ENCODE data around the gene ABCB9. TPM values are rescaled to one million over a fixed set of nuclear protein-coding genes. Genes with fewer than 3 reads are reported as not detected.
"Not testable (repeated sequence)": the region's sequence is repeated elsewhere in the genome, so short reads cannot be mapped to it uniquely, and the experiment has no call there.

The ABCB9 gene
- 6.6 TPM for total RNA-seq
- 2.4 TPM for polyA plus RNA-seq

- Histone ChIP-seq H3K27ac (ENCODE audit: low read depth) (no peak within 1 kb of the TSS), H3K36me3 (ENCODE audit: insufficient read depth) (no peaks in the 10 kb centered on the region), H3K4me3 (ENCODE audit: low read depth, low read length) (peak within 1 kb of the TSS; percentile 32), H3K4me1 (ENCODE audit: insufficient read depth) (no peaks in the 10 kb centered on the region)
- peak; percentile 81 for DNase-seq (ENCODE audit: extremely low spot score)
- WGBS, result 3% methylated on average over 55 of the region's 55 CpGs
These were observed at the start of gene ABCB9 for GRCh38 chr12:122965851-122966742. Gene ABCB9 (minus strand): TSS chr12:122966463. CDS start chr12:122960235, 6,228 bp downstream.

DNA sequence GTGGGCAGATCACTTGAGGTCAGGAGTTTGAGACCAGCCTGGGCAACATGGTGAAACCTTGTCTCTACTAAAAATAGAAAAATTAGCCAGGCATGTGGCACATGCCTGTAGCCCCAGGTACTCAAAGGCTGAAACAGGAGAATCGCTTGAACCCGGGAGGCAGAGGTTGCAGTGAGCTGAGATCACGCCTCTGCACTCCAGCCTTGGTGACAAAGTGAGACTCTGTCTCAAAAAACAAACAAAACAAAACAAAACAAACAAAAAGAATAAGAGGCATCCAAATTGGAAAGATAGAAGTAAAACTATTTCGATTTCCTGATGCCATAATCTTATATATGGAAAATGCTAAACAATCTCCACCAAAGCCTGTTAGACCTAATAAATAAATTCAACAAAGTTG is 48.2 kb upstream of the ABCB9 start:
- H3K36me3 ChIP-seq (ENCODE audit: insufficient read depth); H3K4me1 ChIP-seq (ENCODE audit: insufficient read depth): not testable (repeated sequence)
- 96% methylated on average over 4 of the region's 4 CpGs for WGBS

DNA sequence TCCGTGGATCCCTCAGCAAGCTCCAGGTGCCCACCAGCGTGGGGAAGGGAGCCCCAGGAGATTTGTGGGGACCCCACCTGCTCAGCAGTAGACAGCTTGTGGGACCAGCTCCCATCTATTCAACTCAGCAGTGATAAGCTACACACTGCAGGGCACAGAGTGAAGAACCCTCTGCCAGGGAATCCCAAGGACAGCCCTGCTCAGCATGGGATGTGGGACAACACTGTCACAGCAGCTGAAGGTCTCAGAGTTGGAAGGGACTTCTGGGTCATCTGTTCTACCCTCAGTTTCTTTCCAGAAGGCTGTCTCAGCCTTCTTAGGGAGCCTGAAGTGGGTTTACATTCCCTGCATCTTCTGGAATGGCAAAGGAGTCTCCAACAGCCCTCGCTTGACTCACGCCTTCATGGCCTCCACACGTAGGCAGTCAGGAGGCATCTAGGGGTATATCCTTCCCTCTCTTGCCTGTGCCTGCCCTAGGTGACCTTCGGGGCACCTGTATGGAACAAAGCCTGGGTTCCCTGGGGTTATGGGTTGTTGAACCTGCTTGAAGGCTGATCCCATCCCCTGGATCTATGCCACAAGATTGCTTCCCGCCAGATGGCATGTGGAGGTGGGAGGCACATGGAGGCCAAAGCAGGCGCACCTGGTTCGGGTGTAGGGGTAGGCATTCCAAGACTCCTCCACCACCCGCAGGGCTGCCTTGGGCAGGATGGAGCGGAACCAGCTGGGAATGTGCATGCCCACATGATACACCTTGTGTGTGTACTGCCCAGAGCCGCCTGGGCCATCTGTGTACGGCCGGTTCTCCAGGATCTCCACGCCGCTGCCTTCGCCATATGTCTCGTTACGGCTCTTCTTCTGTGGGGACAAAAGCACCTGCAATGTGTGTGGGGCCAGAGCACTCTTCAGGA is 47.2 kb upstream of the ABCB9 start:
- Histone ChIP-seq H3K4me1 (ENCODE audit: insufficient read depth) (no peaks in the 10 kb centered on the region), H3K4me3 (ENCODE audit: low read depth, low read length) (no peak overlapping the region), H3K36me3 (ENCODE audit: insufficient read depth) (no peaks in the 10 kb centered on the region), H3K27ac (ENCODE audit: low read depth) (no peak overlapping the region)
- no peak for DNase-seq (ENCODE audit: extremely low spot score)
- 95% methylated on average over 19 of the region's 19 CpGs for WGBS

More for the DNA sequence above, 48.2 kb upstream of the ABCB9 start:
- not testable (repeated sequence) for H3K27ac ChIP-seq (ENCODE audit: low read depth); DNase-seq (ENCODE audit: extremely low spot score); H3K4me3 ChIP-seq (ENCODE audit: low read depth, low read length)

DNA sequence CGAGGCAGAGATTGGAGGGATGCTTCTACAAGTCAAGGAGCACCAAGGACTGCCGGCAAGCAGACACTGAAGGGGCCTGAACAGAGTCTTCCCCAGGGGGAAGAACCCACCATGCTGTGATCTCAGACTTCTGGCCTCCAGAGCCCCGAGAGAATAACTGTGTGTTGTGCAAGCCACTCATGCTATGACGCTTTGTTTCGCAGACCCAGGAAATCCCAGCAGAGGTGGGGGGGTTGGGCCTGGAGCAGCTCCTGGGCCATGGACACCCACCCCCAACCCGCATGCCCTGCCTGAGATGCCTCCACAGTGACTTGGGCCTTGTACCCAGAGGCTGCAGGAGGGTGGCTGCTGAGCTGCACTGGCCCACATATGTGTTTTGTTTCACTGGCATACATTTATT is 45.4 kb upstream of the ABCB9 start:
- DNase-seq (ENCODE audit: extremely low spot score), result no peak
- no peaks in the 10 kb centered on the region for H3K4me1 ChIP-seq (ENCODE audit: insufficient read depth)
- H3K4me3 ChIP-seq (ENCODE audit: low read depth, low read length), result no peak overlapping the region
- no peaks in the 10 kb centered on the region for H3K36me3 ChIP-seq (ENCODE audit: insufficient read depth)
- no peak overlapping the region for H3K27ac ChIP-seq (ENCODE audit: low read depth)
- 86% methylated on average over 6 of the region's 6 CpGs for WGBS

- H3K27ac ChIP-seq (ENCODE audit: low read depth), result no peak overlapping the region
- no peaks in the 10 kb centered on the region for H3K36me3 ChIP-seq (ENCODE audit: insufficient read depth)
- H3K4me1 ChIP-seq (ENCODE audit: insufficient read depth), result no peaks in the 10 kb centered on the region
- H3K4me3 ChIP-seq (ENCODE audit: low read depth, low read length), result no peak overlapping the region
- DNase-seq (ENCODE audit: extremely low spot score), result no peak
- WGBS, result 87% methylated on average over 4 of the region's 4 CpGs
These were observed 44.4 kb upstream of the ABCB9 start for GRCh38 chr12:123010681-123011080.

- no peak overlapping the region for H3K27ac ChIP-seq (ENCODE audit: low read depth)
- H3K4me1 ChIP-seq (ENCODE audit: insufficient read depth), result no peaks in the 10 kb centered on the region
- H3K36me3 ChIP-seq (ENCODE audit: insufficient read depth), result peaks cover 2% of the 10 kb centered on the region
- DNase-seq (ENCODE audit: extremely low spot score), result no peak
- no peak overlapping the region for H3K4me3 ChIP-seq (ENCODE audit: low read depth, low read length)
- 85% methylated on average over 1 of the region's 1 CpG for WGBS
These were observed 43.8 kb upstream of the ABCB9 start for GRCh38 chr12:123010110-123010509.

DNA sequence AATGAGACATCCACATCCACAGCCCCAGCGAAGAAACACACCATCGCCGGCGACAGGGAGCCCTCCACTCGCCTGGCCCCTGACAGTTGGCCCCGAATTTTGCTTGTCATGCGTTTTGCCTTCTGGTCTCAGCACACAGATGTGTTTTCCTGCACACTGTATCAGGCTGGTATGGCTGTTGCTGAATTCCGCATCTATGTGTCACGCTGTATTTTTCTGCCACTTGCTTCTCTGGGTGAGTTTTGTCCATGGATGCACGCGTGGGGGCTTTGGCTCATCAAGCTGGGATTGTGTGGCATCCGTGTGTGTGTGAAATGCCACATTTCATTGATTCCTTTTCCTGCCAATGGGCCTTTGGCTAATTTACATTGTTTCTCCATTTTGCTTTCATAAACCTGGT is 40.7 kb upstream of the ABCB9 start:
- DNase-seq (ENCODE audit: extremely low spot score), result no peak
- 85% methylated on average over 12 of the region's 12 CpGs for WGBS
- Histone ChIP-seq H3K27ac (ENCODE audit: low read depth) (no peak overlapping the region), H3K4me1 (ENCODE audit: insufficient read depth) (no peaks in the 10 kb centered on the region), H3K4me3 (ENCODE audit: low read depth, low read length) (no peak overlapping the region), H3K36me3 (ENCODE audit: insufficient read depth) (peaks cover 5% of the 10 kb centered on the region)

DNA sequence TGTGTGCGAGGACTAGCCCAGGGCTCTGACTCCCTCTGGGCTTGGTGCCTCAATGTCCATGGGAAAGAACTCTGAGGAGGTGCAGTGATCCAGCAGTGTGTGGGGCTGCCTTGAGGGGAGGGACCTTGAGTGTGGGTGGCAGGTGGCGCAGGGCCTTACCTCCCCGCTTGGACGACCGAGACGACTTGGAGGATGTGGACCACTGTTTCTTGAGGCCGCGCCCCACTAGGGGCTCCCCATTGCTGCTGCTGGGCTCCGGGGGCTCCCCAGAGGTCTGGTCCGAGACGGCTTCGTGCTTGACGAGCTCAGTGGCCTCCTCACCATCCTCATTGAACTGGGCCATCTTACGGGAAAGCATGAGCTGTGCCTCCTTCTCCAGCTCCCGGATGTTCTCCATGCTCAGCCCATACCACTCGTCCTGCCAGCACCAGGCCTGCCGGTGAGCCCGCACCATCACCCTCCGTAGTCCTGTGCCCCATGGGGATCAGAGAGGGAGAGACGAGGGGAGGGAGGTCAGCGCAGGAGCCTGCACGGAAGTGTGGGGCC is 38.9 kb upstream of the ABCB9 start:
- no peak overlapping the region for H3K4me3 ChIP-seq (ENCODE audit: low read depth, low read length)
- 92% methylated on average over 22 of the region's 22 CpGs for WGBS
- DNase-seq (ENCODE audit: extremely low spot score), result no peak
- H3K36me3 ChIP-seq (ENCODE audit: insufficient read depth), result peaks cover 5% of the 10 kb centered on the region
- H3K4me1 ChIP-seq (ENCODE audit: insufficient read depth), result no peaks in the 10 kb centered on the region
- H3K27ac ChIP-seq (ENCODE audit: low read depth), result no peak overlapping the region

DNA sequence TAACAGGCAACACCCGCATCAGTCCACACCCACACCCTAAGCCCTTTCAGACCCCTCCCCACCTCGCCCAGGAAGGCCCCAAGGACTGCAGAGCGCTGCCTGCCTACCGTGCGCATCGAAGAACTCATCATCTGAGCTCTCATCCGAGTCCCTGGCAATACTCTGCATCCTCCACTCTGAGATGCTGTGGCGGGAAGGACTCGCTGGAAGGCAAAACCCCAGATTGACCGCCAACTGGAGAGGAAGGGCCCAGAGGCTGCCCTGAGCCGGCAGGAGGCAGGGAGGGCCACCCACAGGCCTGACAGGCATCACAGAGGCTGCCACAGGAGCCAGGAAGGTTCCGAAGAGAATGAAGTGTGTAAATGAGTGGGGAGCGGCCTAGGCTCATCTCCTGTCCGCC is 38.0 kb upstream of the ABCB9 start:
- WGBS, result 87% methylated on average over 14 of the region's 14 CpGs
- no peak for DNase-seq (ENCODE audit: extremely low spot score)
- H3K4me1 ChIP-seq (ENCODE audit: insufficient read depth), result no peaks in the 10 kb centered on the region
- H3K27ac ChIP-seq (ENCODE audit: low read depth), result no peak overlapping the region
- H3K4me3 ChIP-seq (ENCODE audit: low read depth, low read length), result no peak overlapping the region
- H3K36me3 ChIP-seq (ENCODE audit: insufficient read depth), result peaks cover 5% of the 10 kb centered on the region

GRCh38 chr12:123003257-123003656 is 37.0 kb upstream of the ABCB9 start:
- H3K36me3 ChIP-seq (ENCODE audit: insufficient read depth), result peaks cover 5% of the 10 kb centered on the region
- 89% methylated on average over 6 of the region's 6 CpGs for WGBS
- no peaks in the 10 kb centered on the region for H3K4me1 ChIP-seq (ENCODE audit: insufficient read depth)
- no peak for DNase-seq (ENCODE audit: extremely low spot score)
- no peak overlapping the region for H3K27ac ChIP-seq (ENCODE audit: low read depth)
- H3K4me3 ChIP-seq (ENCODE audit: low read depth, low read length), result no peak overlapping the region

DNA sequence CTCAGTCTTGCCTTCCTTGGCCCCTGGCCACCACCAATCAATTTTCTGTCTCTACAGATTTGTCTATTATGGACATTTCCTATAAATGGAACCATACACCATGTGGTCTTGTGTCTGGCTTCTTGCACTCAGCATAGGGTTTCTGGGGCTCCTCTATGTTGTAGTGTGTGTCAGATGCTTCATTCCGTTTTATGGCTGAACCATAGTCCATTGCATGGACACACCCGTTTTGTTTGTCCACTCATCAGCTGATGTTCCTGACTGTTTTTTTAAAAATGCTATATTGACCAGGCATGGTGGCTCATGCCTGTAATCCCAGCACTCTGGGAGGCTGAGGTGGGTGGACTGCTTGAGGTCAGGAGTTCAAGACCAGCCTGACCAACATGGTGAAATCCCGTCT is 35.2 kb upstream of the ABCB9 start:
- no peak overlapping the region for H3K4me3 ChIP-seq (ENCODE audit: low read depth, low read length)
- H3K27ac ChIP-seq (ENCODE audit: low read depth), result no peak overlapping the region
- no peaks in the 10 kb centered on the region for H3K4me1 ChIP-seq (ENCODE audit: insufficient read depth)
- no peak for DNase-seq (ENCODE audit: extremely low spot score)
- WGBS, result 91% methylated on average over 3 of the region's 3 CpGs
- H3K36me3 ChIP-seq (ENCODE audit: insufficient read depth), result peaks cover 5% of the 10 kb centered on the region

GRCh38 chr12:123000578-123000977 is 34.3 kb upstream of the ABCB9 start:
- WGBS, result 92% methylated on average over 10 of the region's 10 CpGs

GRCh38 chr12:122999986-123000420 is 33.7 kb upstream of the ABCB9 start:
- Histone ChIP-seq H3K4me3 (ENCODE audit: low read depth, low read length) (no peak overlapping the region), H3K27ac (ENCODE audit: low read depth) (no peak overlapping the region), H3K36me3 (ENCODE audit: insufficient read depth) (peaks cover 2% of the 10 kb centered on the region), H3K4me1 (ENCODE audit: insufficient read depth) (no peaks in the 10 kb centered on the region)
- DNase-seq (ENCODE audit: extremely low spot score), result no peak
- WGBS, result 66% methylated on average over 20 of the region's 20 CpGs

More at GRCh38 chr12:123000578-123000977, 34.3 kb upstream of the ABCB9 start:
- no peak overlapping the region for H3K4me3 ChIP-seq (ENCODE audit: low read depth, low read length)
- no peak overlapping the region for H3K27ac ChIP-seq (ENCODE audit: low read depth)
- no peak for DNase-seq (ENCODE audit: extremely low spot score)
- peaks cover 5% of the 10 kb centered on the region for H3K36me3 ChIP-seq (ENCODE audit: insufficient read depth)
- H3K4me1 ChIP-seq (ENCODE audit: insufficient read depth), result no peaks in the 10 kb centered on the region
